Measurements from ENCODE around the gene SLC5A11. TPM values are rescaled to one million over a fixed set of nuclear protein-coding genes. Genes with fewer than 3 reads are reported as not detected.

SLC5A11 gene
- total RNA-seq, 1 experiment from 2014 or later = not detected

- H3K36me3 ChIP-seq (ENCODE audit: insufficient read depth, low read length, poor library complexity, severe bottlenecking) = peaks cover 95% of the 10 kb centered on the region
- ChIA-PET POLR2A (ENCODE audit: low non-redundant PET) (no interaction called here), CTCF (no interaction called here)
- H3K27me3 ChIP-seq (replicated peaks; ENCODE audit: insufficient read depth, low read depth, low read length, poor library complexity) = no peaks in the 10 kb centered on the region
- TF ChIP-seq CTCF (conservative IDR thresholded peaks at IDR 0.05; ENCODE audit: low read depth, low read length) (no peak), EZH2 (IDR thresholded peaks at IDR 0.05; ENCODE audit: borderline replicate concordance, low read depth, low read length, poor library complexity, severe bottlenecking) (no peak)
- intact Hi-C loops (cut with micrococcal nuclease; ENCODE audit: unreplicated experiment) = no loop called here
- DNase-seq (ENCODE audit: low spot score) = no peak
- H3K4me1 ChIP-seq (ENCODE audit: insufficient read depth, low read length, poor library complexity, severe bottlenecking) = no peaks in the 10 kb centered on the region
- no peaks in the 10 kb centered on the region for H3K9me3 ChIP-seq (ENCODE audit: low read depth, low read length, poor library complexity, severe bottlenecking)
- no peak overlapping the region for H3K27ac ChIP-seq (ENCODE audit: low read depth, low read length, poor library complexity, severe bottlenecking)
- no peak overlapping the region for H3K4me3 ChIP-seq (ENCODE audit: low read depth, low read length, poor library complexity, severe bottlenecking)
- BruUV-seq (replicated peaks) = no TSS peak
These were observed 30.7 kb upstream of the SLC5A11 start for GRCh38 chr16:24815021-24815420.

GRCh38 chr16:24816688-24817087 is 29.1 kb upstream of the SLC5A11 start:
- Histone ChIP-seq H3K36me3 (ENCODE audit: insufficient read depth, low read length, poor library complexity, severe bottlenecking) (peaks cover 94% of the 10 kb centered on the region), H3K4me1 (ENCODE audit: insufficient read depth, low read length, poor library complexity, severe bottlenecking) (no peaks in the 10 kb centered on the region), H3K27me3 (replicated peaks; ENCODE audit: insufficient read depth, low read depth, low read length, poor library complexity) (no peaks in the 10 kb centered on the region), H3K9me3 (ENCODE audit: low read depth, low read length, poor library complexity, severe bottlenecking) (no peaks in the 10 kb centered on the region), H3K27ac (ENCODE audit: low read depth, low read length, poor library complexity, severe bottlenecking) (no peak overlapping the region), H3K4me3 (ENCODE audit: low read depth, low read length, poor library complexity, severe bottlenecking) (no peak overlapping the region)
- ChIA-PET CTCF (no interaction called here), POLR2A (ENCODE audit: low non-redundant PET) (no interaction called here)
- TF ChIP-seq EZH2 (IDR thresholded peaks at IDR 0.05; ENCODE audit: borderline replicate concordance, low read depth, low read length, poor library complexity, severe bottlenecking) = no peak
- no peak for TF ChIP-seq CTCF (conservative IDR thresholded peaks at IDR 0.05; ENCODE audit: low read depth, low read length)
- intact Hi-C loops (cut with micrococcal nuclease; ENCODE audit: unreplicated experiment) = no loop called here
- no TSS peak for BruUV-seq (replicated peaks)
- no peak for DNase-seq (ENCODE audit: low spot score)

GRCh38 chr16:24819462-24820040 is 26.2 kb upstream of the SLC5A11 start:
- Histone ChIP-seq H3K27ac (ENCODE audit: low read depth, low read length, poor library complexity, severe bottlenecking) (no peak overlapping the region), H3K27me3 (replicated peaks; ENCODE audit: insufficient read depth, low read depth, low read length, poor library complexity) (no peaks in the 10 kb centered on the region), H3K4me3 (ENCODE audit: low read depth, low read length, poor library complexity, severe bottlenecking) (no peak overlapping the region), H3K36me3 (ENCODE audit: insufficient read depth, low read length, poor library complexity, severe bottlenecking) (peaks cover 93% of the 10 kb centered on the region), H3K9me3 (ENCODE audit: low read depth, low read length, poor library complexity, severe bottlenecking) (no peaks in the 10 kb centered on the region), H3K4me1 (ENCODE audit: insufficient read depth, low read length, poor library complexity, severe bottlenecking) (no peaks in the 10 kb centered on the region)
- TF ChIP-seq EZH2 (IDR thresholded peaks at IDR 0.05; ENCODE audit: borderline replicate concordance, low read depth, low read length, poor library complexity, severe bottlenecking) (no peak), CTCF (conservative IDR thresholded peaks at IDR 0.05; ENCODE audit: low read depth, low read length) (no peak)
- POLR2A ChIA-PET (ENCODE audit: low non-redundant PET) = no interaction called here
- no peak for DNase-seq (ENCODE audit: low spot score)
- no TSS peak for BruUV-seq (replicated peaks)
- intact Hi-C loops (cut with micrococcal nuclease; ENCODE audit: unreplicated experiment) = no loop called here
- CTCF ChIA-PET = no interaction called here
